Tibial nerve (tissue), 3 donors: Measurements from ENCODE around the gene VGLL3.

Experiments used
- CTCF ChIP-seq, 5 experiments: fragments of 200-600 bp in 3 of 5; fragments of 450-650 bp in 2 of 5; sonication (generic) in 3 of 5; IDR thresholded peaks; one replicate each; pipeline ENCODE4 v1.5.1; 2016 to 2019; ENCODE audit warnings: antibody characterized with exemption in 5 of 5, mild to moderate bottlenecking in 3 of 5, moderate library complexity in 2 of 5
- POLR2A ChIP-seq, 2 donors: fragments of 450-650 bp; IDR thresholded peaks; one replicate each; pipeline ENCODE4 v1.6.1; 2017; ENCODE audit warnings: antibody characterized with exemption in 2 of 2, mild to moderate bottlenecking in 2 of 2, moderate library complexity in 2 of 2

GRCh38 chr3:86949850-86950249 lies 41.1 kb downstream of the VGLL3 start:
- TF ChIP-seq CTCF (IDR thresholded peaks at IDR 0.05) (no peak), POLR2A (IDR thresholded peaks at IDR 0.05) (no peak)
